ENCODE data around the gene SLC22A5. TPM values are rescaled to one million over a fixed set of nuclear protein-coding genes. Genes with fewer than 3 reads are reported as not detected.
A peak's percentile ranks its signal among the peaks of the same experiment; 100 is the strongest.

The SLC22A5 gene
- total and polyA plus RNA-seq, 9 of the 15 experiments (the other 6 are each of a cell fraction or from before 2014, with no cell fraction given) = 3.0 to 16.6 (median 8.3) TPM

DNA sequence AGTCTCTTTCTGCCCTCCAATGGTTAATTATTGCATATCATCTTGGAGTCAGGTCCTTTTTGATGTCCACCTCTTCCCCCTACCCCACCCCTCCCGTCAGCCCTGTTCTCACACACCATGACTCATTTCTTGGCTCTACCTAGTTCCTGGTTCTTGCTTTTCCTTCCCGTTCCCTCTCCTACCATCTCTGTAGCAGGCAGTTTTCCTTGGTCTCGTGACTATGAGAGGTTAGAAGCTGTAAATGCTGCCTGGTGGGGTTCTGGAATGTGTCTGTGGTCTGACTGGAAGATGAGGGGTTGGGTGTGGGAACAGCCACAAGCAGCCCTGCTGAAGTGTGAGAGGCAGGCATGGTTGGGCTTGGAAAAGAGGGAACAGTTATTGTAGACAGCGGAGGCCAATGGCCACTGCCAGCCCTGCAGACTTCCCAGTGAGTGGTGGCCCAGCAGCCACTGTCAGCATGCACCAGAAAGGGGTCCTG is 18.2 kb downstream of the SLC22A5 start:
- H3K79me2 ChIP-seq (ENCODE audit: control insufficient read depth, insufficient read depth, low read length) = no peaks in the 10 kb centered on the region
- ATAC-seq (peak; percentile 59), DNase-seq (ENCODE audit: extremely low read depth in 1 of 4, low spot score in 3 of 4) (peak; percentile 51 to 83 (median 70)), FAIRE-seq (peak; percentile 72)
- no peak overlapping the region for H3K4me3 ChIP-seq
- no peaks in the 10 kb centered on the region for H4K20me1 ChIP-seq (replicated peaks; ENCODE audit: control insufficient read depth, insufficient read depth, low read length)
- H3K4me2 ChIP-seq (ENCODE audit: insufficient read depth, low read length) = 0 out of 2 replicates have a peak overlapping the region, but pooled peaks have one; percentile 9
- peaks cover 67% of the 10 kb centered on the region for H3K36me3 ChIP-seq (ENCODE audit: control insufficient read depth, insufficient read depth, low read length)
- H3K27ac ChIP-seq (ENCODE audit: extremely low read depth, low read depth, low read length) = peak overlapping the region; percentile 43; the same call in 1 of the 3 replicates
- no TSS peak for BruUV-seq (replicated peaks)
- in situ Hi-C loops (cut with MboI) = loop anchor here (10.0 to 25.0 kb wide), 2 partner anchors 107 to 325 kb away; partner anchors contain the start of genes CSF2, IL3 and IRF1
- H3K9me3 ChIP-seq (replicated peaks; ENCODE audit: control insufficient read depth, insufficient read depth, low read depth, low read length) = no peaks in the 10 kb centered on the region
- intact Hi-C loops (cut with micrococcal nuclease) = loop anchor here (10.0 kb wide), 2 partner anchors 203 to 323 kb away; partner anchors contain the start of gene IL3
- H3K27me3 ChIP-seq (ENCODE audit: control insufficient read depth in 2 of 2, insufficient read depth in 2 of 2, low read length in 2 of 2) = no peaks in the 10 kb centered on the region
- peak overlapping the region in 1 of 2 experiments; percentile 57; a peak in 1 of 4 replicates for H3K9ac ChIP-seq (ENCODE audit: insufficient read depth in 1 of 2, low read depth in 2 of 2, low read length in 2 of 2)
- no peaks in the 10 kb centered on the region for H3K9me1 ChIP-seq (ENCODE audit: control insufficient read depth, insufficient read depth, low read length)
- WGBS (ENCODE audit: insufficient coverage, low coverage, missing lambda C conversion rate) = 34% methylated on average over 4 of the region's 4 CpGs
- peaks cover 10 to 12% of the 10 kb centered on the region in 2 experiments; a peak in 3 of 5 replicates for H3K4me1 ChIP-seq (replicated peaks in 1 of 2; ENCODE audit: control insufficient read depth in 2 of 2, insufficient read depth in 2 of 2, low read length in 2 of 2)
- ChIA-PET CTCF (ENCODE audit: low intra/inter-chr PET ratio) (interaction anchor here (0.7 to 3.9 kb wide), 4 partner anchors 22 to 138 kb away, joined by 3 to 79 read pairs (median 4); no protein-coding TSS in a partner anchor), POLR2A (interaction anchor here (0.8 to 1.1 kb wide), 2 partner anchors 9 to 112 kb away, joined by 3 to 4 read pairs; no protein-coding TSS in a partner anchor)
- H2AFZ ChIP-seq (ENCODE audit: low read depth, low read length) = peak overlapping the region; percentile 27; the same call in 1 of the 2 replicates
- TF ChIP-seq ZNF655 (CRISPR knock-in tag; IDR thresholded peaks at IDR 0.05) (no peak), BRF1 (IDR thresholded peaks at IDR 0.05; ENCODE audit: borderline replicate concordance, extremely low read depth, insufficient read length) (no peak), VEZF1 (CRISPR knock-in tag; IDR thresholded peaks at IDR 0.05) (peak; percentile 67), RAD21 (CRISPR knock-in tag; conservative IDR thresholded peaks at IDR 0.05 in 1 of 2, IDR thresholded peaks at IDR 0.05 in 1 of 2) (peak; percentile 14 to 22; a peak in 2 of 4 replicates), YY1 (IDR thresholded peaks at IDR 0.05; ENCODE audit: borderline replicate concordance in 1 of 3, control insufficient read depth in 1 of 3, extremely low read depth in 1 of 3, insufficient read depth in 3 of 3, insufficient read length in 1 of 3, insufficient replicate concordance in 2 of 3, low read depth in 1 of 3, low read length in 2 of 3) (no peak), JUND (IDR thresholded peaks at IDR 0.05; ENCODE audit: borderline replicate concordance, low read depth, low read length) (peak; percentile 83), JUND (tag; IDR thresholded peaks at IDR 0.05; ENCODE audit: borderline replicate concordance, low read depth, low read length) (peak; percentile 71; the same call in 2 of the 3 replicates), ELF1 (tag; IDR thresholded peaks at IDR 0.05) (0 out of 2 replicates have a peak, but pooled peaks have one; percentile 19), SMARCB1 (IDR thresholded peaks at IDR 0.05; ENCODE audit: insufficient read length, low read depth) (no peak), KLF13 (tag; IDR thresholded peaks at IDR 0.05; ENCODE audit: borderline replicate concordance, low read depth) (0 out of 2 replicates have a peak, but pooled peaks have one; percentile 16), ARID1B (IDR thresholded peaks at IDR 0.05) (peak; percentile 39; the same call in 1 of the 2 replicates), RBM15 (IDR thresholded peaks at IDR 0.05; ENCODE audit: insufficient read depth, low read length) (no peak), DIDO1 (tag; IDR thresholded peaks at IDR 0.05; ENCODE audit: low read depth) (no peak), ELF4 (CRISPR knock-in tag; IDR thresholded peaks at IDR 0.05) (no peak), POLR2A (conservative IDR thresholded peaks at IDR 0.05) (no peak), SMARCA4 (IDR thresholded peaks at IDR 0.05) (0 out of 2 replicates have a peak, but pooled peaks have one; percentile 39)
- TF ChIP-seq, protein P1, sequence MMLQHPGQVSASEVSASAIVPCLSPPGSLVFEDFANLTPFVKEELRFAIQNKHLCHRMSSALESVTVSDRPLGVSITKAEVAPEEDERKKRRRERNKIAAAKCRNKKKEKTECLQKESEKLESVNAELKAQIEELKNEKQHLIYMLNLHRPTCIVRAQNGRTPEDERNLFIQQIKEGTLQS (IDR thresholded peaks at IDR 0.05) = peak; percentile 81
- TF ChIP-seq, protein P1 (CRISPR knock-in tag; conservative IDR thresholded peaks at IDR 0.05) = no peak
